GM23338 (cell line): ENCODE results near the gene TTC17. TPM values are rescaled to one million over a fixed set of nuclear protein-coding genes. Genes with fewer than 3 reads are reported as not detected.

Experiments
- ATAC-seq: fragments of 200-7000 bp; cut with Tn5 transposase; 3 replicates; pipeline ENCODE4 v1.9.1; 2020
- DNase-seq: peaks from one replicate; pipeline ENCODE4 v3.0.0-alpha.2; 2015; ENCODE audit warnings: low spot score
- H2AFZ ChIP-seq: fragments of 200-600 bp; sonication (generic); 2 replicates; pipeline ENCODE4 v1.8.0; 2016; ENCODE audit warnings: antibody characterized with exemption, mild to moderate bottlenecking, moderate library complexity
- H3F3A ChIP-seq: fragments of 200-600 bp; sonication (generic); replicated peaks from 2 replicates; pipeline ENCODE4 v1.8.0; 2017; ENCODE audit warnings: antibody characterized with exemption, mixed run types, low read depth
- H3K27ac ChIP-seq: fragments of 200-600 bp; sonication (generic); 2 replicates; pipeline ENCODE4 v1.6.1; 2016; ENCODE audit warnings: low read depth
- H3K27me3 ChIP-seq: fragments of 200-600 bp; sonication (generic); 2 replicates; pipeline ENCODE4 v1.8.0; 2016; ENCODE audit warnings: mild to moderate bottlenecking, mixed run types, moderate library complexity; ENCODE audit not compliant: insufficient read depth
- H3K36me3 ChIP-seq: fragments of 200-600 bp; sonication (generic); 2 replicates; pipeline ENCODE4 v1.8.0; 2016; ENCODE audit warnings: mild to moderate bottlenecking; ENCODE audit not compliant: insufficient read depth
- H3K4me1 ChIP-seq: fragments of 200-600 bp; sonication (generic); 2 replicates; pipeline ENCODE4 v1.8.0; 2016; ENCODE audit warnings: mild to moderate bottlenecking, moderate library complexity; ENCODE audit not compliant: insufficient read depth
- H3K4me2 ChIP-seq: fragments of 200-600 bp; sonication (generic); 2 replicates; pipeline ENCODE4 v1.7.1; 2017; ENCODE audit warnings: mixed run types
- H3K4me3 ChIP-seq: fragments of 200-600 bp; sonication (generic); 2 replicates; pipeline ENCODE4 v1.6.1; 2016; ENCODE audit warnings: mixed run types
- H3K79me2 ChIP-seq: fragments of 200-600 bp; sonication (generic); replicated peaks from 2 replicates; pipeline ENCODE4 v1.8.0; 2017; ENCODE audit warnings: mild to moderate bottlenecking; ENCODE audit not compliant: insufficient read depth
- H3K9me2 ChIP-seq: fragments of 200-600 bp; sonication (generic); 2 replicates; pipeline ENCODE4 v1.8.0; 2017; ENCODE audit not compliant: insufficient read depth
- H4K20me1 ChIP-seq: fragments of 200-600 bp; sonication (generic); replicated peaks from 2 replicates; pipeline ENCODE4 v1.8.0; 2017; ENCODE audit warnings: mild to moderate bottlenecking; ENCODE audit not compliant: insufficient read depth
- H3K27ac Mint-ChIP-seq: 2 replicates; pipeline ENCODE4 v1.8.0; 2020; ENCODE audit warnings: inconsistent platforms, mild to moderate bottlenecking, moderate library complexity, mixed read lengths
- H3K27me3 Mint-ChIP-seq: 3 replicates; pipeline ENCODE4 v1.8.0; 2022; ENCODE audit warnings: low read depth, mild to moderate bottlenecking, moderate library complexity, mixed read lengths, inconsistent platforms; ENCODE audit not compliant: insufficient read depth, poor library complexity
- H3K36me3 Mint-ChIP-seq: 3 replicates; pipeline ENCODE4 v1.8.0; 2021; ENCODE audit warnings: low read depth, mild to moderate bottlenecking, inconsistent platforms, moderate library complexity, mixed read lengths
- H3K4me1 Mint-ChIP-seq: 3 replicates; pipeline ENCODE4 v1.8.0; 2020; ENCODE audit warnings: mild to moderate bottlenecking, inconsistent platforms, mixed read lengths
- H3K4me3 Mint-ChIP-seq: 3 replicates; pipeline ENCODE4 v1.8.0; 2021; ENCODE audit warnings: moderate library complexity, mild to moderate bottlenecking, inconsistent platforms, mixed read lengths
- H3K9me3 Mint-ChIP-seq: 3 replicates; pipeline ENCODE4 v1.8.0; 2020; ENCODE audit warnings: moderate library complexity, mild to moderate bottlenecking, inconsistent platforms, mixed read lengths
- EZH2phosphoT487 ChIP-seq: fragments of 200-600 bp; sonication (generic); IDR thresholded peaks from one replicate; pipeline ENCODE4 v1.8.1; 2018; ENCODE audit warnings: antibody characterized with exemption; ENCODE audit not compliant: unreplicated experiment
- POLR2AphosphoS5 ChIP-seq: IDR thresholded peaks from 2 replicates; pipeline ENCODE4 v1.6.1; 2016; ENCODE audit warnings: antibody characterized with exemption, low read depth
- STAT1 ChIP-seq: IDR thresholded peaks from one replicate; pipeline ENCODE4 v1.6.1; 2016; ENCODE audit warnings: antibody characterized with exemption; ENCODE audit not compliant: unreplicated experiment
- ZNF114 ChIP-seq: fragments of 250-450 bp; sonication (Bioruptor Pico); IDR thresholded peaks from 2 replicates; pipeline ENCODE4 v1.5.0; 2020; ENCODE audit warnings: mild to moderate bottlenecking, moderate library complexity
- ZNF331 ChIP-seq: fragments of 250-450 bp; sonication (Bioruptor Pico); IDR thresholded peaks from 2 replicates; pipeline ENCODE4 v1.5.0; 2020; ENCODE audit warnings: low read depth, mild to moderate bottlenecking, moderate library complexity
- polyA plus RNA-seq: library from polyadenylated mRNA; unstranded; fragments of >200 nt; fragmentation: Nextera tagmentation; extraction: Ambion mirVana; gene quantifications from 2 replicates; pipeline ENCODE4 v1.2.1, GENCODE V29; 2016
- total RNA-seq: library from RNA; depleted of rRNA; stranded (reverse); fragments of >200 nt; shearing (Covaris generic); gene quantifications from 2 replicates; pipeline ENCODE4 v1.2.3, GENCODE V29; 2014
- TF ChIP-seq, protein P1 (sequence below): IDR thresholded peaks from one replicate; pipeline ENCODE4 v1.6.1; 2018; ENCODE audit warnings: antibody characterized with exemption; ENCODE audit not compliant: unreplicated experiment
- TF ChIP-seq, protein P2 (sequence below), 2 experiments: fragments of 200-600 bp in 1 of 2; sonication (generic) in 1 of 2; conservative IDR thresholded peaks; 2 replicates each; pipeline versions ENCODE4 v1.5.1 to v1.6.1; 2016 to 2017; ENCODE audit warnings: antibody characterized with exemption in 2 of 2, low read depth in 2 of 2, mild to moderate bottlenecking in 2 of 2, moderate library complexity in 1 of 2
- TF ChIP-seq, protein P3 (sequence below): fragments of 250-450 bp; sonication (Bioruptor Pico); IDR thresholded peaks from 2 replicates; pipeline ENCODE4 v1.5.0; 2020; ENCODE audit warnings: mild to moderate bottlenecking, moderate library complexity

TTC17 gene
- total and polyA plus RNA-seq, 2 experiments from 2014 or later, result 59.3 to 87.9 TPM

DNA sequence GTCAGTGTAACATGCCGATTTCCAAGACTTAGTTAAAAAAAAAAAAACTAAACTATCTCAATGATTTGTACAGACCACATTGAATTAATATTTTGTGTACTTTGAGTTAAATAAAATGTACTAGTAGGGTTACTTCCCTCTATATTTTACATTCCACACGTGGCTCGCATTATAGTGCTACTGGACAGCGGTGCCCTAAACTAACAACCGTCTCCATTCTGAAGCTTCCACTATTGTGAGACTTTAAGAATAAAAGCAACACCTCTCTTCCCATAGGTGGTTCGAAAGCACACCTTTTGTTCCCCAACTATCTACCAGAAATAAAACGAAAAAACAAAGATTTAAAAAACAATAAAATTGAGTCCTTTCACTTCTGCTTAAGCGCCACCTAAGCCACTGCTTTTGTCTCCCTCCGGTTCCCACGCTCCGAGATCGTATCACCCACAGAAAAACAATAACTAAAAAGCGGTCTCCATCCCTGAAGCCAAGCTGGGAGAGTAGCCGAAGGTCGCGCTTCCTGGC, 380 bp upstream of the TTC17 start:
- no peaks in the 10 kb centered on the region for H3K9me2 ChIP-seq
- peaks cover 18% of the 10 kb centered on the region for H3K4me1 ChIP-seq
- Mint-ChIP-seq H3K36me3 (peaks cover under 1% of the 10 kb centered on the region; the same call in 1 of the 3 replicates), H3K27ac (peak overlapping the region; percentile 94), H3K9me3 (no peaks in the 10 kb centered on the region), H3K4me3 (peak overlapping the region; percentile 95), H3K4me1 (peaks cover 20% of the 10 kb centered on the region), H3K27me3 (peaks cover 9% of the 10 kb centered on the region)
- H3K27ac ChIP-seq, result peak overlapping the region; percentile 93
- TF ChIP-seq POLR2AphosphoS5, result peak; percentile 90; the same call in 1 of the 2 replicates
- TF ChIP-seq, protein P1, sequence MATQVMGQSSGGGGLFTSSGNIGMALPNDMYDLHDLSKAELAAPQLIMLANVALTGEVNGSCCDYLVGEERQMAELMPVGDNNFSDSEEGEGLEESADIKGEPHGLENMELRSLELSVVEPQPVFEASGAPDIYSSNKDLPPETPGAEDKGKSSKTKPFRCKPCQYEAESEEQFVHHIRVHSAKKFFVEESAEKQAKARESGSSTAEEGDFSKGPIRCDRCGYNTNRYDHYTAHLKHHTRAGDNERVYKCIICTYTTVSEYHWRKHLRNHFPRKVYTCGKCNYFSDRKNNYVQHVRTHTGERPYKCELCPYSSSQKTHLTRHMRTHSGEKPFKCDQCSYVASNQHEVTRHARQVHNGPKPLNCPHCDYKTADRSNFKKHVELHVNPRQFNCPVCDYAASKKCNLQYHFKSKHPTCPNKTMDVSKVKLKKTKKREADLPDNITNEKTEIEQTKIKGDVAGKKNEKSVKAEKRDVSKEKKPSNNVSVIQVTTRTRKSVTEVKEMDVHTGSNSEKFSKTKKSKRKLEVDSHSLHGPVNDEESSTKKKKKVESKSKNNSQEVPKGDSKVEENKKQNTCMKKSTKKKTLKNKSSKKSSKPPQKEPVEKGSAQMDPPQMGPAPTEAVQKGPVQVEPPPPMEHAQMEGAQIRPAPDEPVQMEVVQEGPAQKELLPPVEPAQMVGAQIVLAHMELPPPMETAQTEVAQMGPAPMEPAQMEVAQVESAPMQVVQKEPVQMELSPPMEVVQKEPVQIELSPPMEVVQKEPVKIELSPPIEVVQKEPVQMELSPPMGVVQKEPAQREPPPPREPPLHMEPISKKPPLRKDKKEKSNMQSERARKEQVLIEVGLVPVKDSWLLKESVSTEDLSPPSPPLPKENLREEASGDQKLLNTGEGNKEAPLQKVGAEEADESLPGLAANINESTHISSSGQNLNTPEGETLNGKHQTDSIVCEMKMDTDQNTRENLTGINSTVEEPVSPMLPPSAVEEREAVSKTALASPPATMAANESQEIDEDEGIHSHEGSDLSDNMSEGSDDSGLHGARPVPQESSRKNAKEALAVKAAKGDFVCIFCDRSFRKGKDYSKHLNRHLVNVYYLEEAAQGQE, result no peak
- peak overlapping the region; percentile 95 for H3K4me3 ChIP-seq
- H3K79me2 ChIP-seq, result peaks cover 43% of the 10 kb centered on the region
- no peaks in the 10 kb centered on the region; the same call in 1 of the 2 replicates for H4K20me1 ChIP-seq
- peak overlapping the region; percentile 93 for H3K4me2 ChIP-seq
- peak; percentile 6 for DNase-seq
- peak overlapping the region; percentile 86; the same call in 1 of the 2 replicates for H2AFZ ChIP-seq
- H3K27me3 ChIP-seq, result no peaks in the 10 kb centered on the region
- no peak; the same call in 2 of the 3 replicates for ATAC-seq
- H3K36me3 ChIP-seq, result no peaks in the 10 kb centered on the region
- no peaks in the 10 kb centered on the region for H3F3A ChIP-seq

DNA sequence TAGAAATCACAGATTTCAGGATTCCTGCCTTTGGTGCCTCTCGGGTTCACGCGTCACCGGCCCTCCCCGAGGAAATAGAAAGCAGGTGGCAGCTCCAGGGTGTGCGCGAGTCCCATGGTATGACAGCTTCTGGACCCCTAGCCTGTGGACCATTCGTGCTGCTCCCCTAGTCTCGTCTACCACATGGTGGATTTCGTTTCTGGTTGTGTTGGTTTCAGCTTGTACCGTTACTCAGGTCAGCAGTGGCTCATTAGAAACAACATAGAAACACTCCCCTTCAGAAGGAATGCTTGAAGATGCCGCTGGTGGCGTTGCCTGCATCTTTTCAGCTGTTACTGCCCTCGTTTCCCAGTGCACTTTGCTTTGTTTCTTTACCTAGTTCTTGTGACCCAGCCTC, 700 bp downstream of the TTC17 start:
- Mint-ChIP-seq H3K9me3 (no peaks in the 10 kb centered on the region), H3K27ac (peak overlapping the region; percentile 84), H3K4me3 (peak overlapping the region; percentile 95), H3K27me3 (peaks cover 9% of the 10 kb centered on the region), H3K4me1 (peaks cover 20% of the 10 kb centered on the region), H3K36me3 (peaks cover 6% of the 10 kb centered on the region; the same call in 2 of the 3 replicates)
- Histone ChIP-seq H3F3A (no peaks in the 10 kb centered on the region), H4K20me1 (peaks cover 4% of the 10 kb centered on the region; the same call in 1 of the 2 replicates), H3K79me2 (peaks cover 54% of the 10 kb centered on the region), H3K27ac (peak overlapping the region; percentile 93; the same call in 1 of the 2 replicates), H3K9me2 (no peaks in the 10 kb centered on the region), H3K36me3 (no peaks in the 10 kb centered on the region), H2AFZ (peak overlapping the region; percentile 82), H3K4me3 (peak overlapping the region; percentile 95), H3K4me2 (peak overlapping the region; percentile 93), H3K27me3 (no peaks in the 10 kb centered on the region), H3K4me1 (peaks cover 18% of the 10 kb centered on the region)
- DNase-seq (peak; percentile 45), ATAC-seq (peak; percentile 42)
- TF ChIP-seq POLR2AphosphoS5 (no peak), EZH2phosphoT487 (no peak), ZNF331 (CRISPR knock-in tag) (no peak), STAT1 (no peak), ZNF114 (CRISPR knock-in tag) (no peak)
- TF ChIP-seq, protein P2, sequence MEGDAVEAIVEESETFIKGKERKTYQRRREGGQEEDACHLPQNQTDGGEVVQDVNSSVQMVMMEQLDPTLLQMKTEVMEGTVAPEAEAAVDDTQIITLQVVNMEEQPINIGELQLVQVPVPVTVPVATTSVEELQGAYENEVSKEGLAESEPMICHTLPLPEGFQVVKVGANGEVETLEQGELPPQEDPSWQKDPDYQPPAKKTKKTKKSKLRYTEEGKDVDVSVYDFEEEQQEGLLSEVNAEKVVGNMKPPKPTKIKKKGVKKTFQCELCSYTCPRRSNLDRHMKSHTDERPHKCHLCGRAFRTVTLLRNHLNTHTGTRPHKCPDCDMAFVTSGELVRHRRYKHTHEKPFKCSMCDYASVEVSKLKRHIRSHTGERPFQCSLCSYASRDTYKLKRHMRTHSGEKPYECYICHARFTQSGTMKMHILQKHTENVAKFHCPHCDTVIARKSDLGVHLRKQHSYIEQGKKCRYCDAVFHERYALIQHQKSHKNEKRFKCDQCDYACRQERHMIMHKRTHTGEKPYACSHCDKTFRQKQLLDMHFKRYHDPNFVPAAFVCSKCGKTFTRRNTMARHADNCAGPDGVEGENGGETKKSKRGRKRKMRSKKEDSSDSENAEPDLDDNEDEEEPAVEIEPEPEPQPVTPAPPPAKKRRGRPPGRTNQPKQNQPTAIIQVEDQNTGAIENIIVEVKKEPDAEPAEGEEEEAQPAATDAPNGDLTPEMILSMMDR (conservative IDR thresholded peaks at IDR 0.05; ENCODE audit: low read depth in 2 of 2), result no peak
- TF ChIP-seq, protein P3, sequence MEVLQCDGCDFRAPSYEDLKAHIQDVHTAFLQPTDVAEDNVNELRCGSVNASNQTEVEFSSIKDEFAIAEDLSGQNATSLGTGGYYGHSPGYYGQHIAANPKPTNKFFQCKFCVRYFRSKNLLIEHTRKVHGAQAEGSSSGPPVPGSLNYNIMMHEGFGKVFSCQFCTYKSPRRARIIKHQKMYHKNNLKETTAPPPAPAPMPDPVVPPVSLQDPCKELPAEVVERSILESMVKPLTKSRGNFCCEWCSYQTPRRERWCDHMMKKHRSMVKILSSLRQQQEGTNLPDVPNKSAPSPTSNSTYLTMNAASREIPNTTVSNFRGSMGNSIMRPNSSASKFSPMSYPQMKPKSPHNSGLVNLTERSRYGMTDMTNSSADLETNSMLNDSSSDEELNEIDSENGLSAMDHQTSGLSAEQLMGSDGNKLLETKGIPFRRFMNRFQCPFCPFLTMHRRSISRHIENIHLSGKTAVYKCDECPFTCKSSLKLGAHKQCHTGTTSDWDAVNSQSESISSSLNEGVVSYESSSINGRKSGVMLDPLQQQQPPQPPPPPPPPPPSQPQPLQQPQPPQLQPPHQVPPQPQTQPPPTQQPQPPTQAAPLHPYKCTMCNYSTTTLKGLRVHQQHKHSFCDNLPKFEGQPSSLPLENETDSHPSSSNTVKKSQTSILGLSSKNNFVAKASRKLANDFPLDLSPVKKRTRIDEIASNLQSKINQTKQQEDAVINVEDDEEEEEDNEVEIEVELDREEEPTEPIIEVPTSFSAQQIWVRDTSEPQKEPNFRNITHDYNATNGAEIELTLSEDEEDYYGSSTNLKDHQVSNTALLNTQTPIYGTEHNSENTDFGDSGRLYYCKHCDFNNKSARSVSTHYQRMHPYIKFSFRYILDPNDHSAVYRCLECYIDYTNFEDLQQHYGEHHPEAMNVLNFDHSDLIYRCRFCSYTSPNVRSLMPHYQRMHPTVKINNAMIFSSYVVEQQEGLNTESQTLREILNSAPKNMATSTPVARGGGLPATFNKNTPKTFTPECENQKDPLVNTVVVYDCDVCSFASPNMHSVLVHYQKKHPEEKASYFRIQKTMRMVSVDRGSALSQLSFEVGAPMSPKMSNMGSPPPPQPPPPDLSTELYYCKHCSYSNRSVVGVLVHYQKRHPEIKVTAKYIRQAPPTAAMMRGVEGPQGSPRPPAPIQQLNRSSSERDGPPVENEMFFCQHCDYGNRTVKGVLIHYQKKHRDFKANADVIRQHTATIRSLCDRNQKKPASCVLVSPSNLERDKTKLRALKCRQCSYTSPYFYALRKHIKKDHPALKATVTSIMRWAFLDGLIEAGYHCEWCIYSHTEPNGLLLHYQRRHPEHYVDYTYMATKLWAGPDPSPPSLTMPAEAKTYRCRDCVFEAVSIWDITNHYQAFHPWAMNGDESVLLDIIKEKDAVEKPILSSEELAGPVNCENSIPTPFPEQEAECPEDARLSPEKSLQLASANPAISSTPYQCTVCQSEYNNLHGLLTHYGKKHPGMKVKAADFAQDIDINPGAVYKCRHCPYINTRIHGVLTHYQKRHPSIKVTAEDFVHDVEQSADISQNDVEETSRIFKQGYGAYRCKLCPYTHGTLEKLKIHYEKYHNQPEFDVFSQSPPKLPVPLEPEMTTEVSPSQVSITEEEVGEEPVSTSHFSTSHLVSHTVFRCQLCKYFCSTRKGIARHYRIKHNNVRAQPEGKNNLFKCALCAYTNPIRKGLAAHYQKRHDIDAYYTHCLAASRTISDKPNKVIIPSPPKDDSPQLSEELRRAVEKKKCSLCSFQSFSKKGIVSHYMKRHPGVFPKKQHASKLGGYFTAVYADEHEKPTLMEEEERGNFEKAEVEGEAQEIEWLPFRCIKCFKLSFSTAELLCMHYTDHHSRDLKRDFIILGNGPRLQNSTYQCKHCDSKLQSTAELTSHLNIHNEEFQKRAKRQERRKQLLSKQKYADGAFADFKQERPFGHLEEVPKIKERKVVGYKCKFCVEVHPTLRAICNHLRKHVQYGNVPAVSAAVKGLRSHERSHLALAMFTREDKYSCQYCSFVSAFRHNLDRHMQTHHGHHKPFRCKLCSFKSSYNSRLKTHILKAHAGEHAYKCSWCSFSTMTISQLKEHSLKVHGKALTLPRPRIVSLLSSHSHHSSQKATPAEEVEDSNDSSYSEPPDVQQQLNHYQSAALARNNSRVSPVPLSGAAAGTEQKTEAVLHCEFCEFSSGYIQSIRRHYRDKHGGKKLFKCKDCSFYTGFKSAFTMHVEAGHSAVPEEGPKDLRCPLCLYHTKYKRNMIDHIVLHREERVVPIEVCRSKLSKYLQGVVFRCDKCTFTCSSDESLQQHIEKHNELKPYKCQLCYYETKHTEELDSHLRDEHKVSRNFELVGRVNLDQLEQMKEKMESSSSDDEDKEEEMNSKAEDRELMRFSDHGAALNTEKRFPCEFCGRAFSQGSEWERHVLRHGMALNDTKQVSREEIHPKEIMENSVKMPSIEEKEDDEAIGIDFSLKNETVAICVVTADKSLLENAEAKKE (CRISPR knock-in tag), result no peak
